ENCODE results near the gene MYO5B.
A peak's percentile ranks its signal among the peaks of the same experiment; 100 is the strongest.
"Not testable (repeated sequence)": the region's sequence is repeated elsewhere in the genome, so short reads cannot be mapped to it uniquely, and the experiment has no call there.

MYO5B gene

DNA sequence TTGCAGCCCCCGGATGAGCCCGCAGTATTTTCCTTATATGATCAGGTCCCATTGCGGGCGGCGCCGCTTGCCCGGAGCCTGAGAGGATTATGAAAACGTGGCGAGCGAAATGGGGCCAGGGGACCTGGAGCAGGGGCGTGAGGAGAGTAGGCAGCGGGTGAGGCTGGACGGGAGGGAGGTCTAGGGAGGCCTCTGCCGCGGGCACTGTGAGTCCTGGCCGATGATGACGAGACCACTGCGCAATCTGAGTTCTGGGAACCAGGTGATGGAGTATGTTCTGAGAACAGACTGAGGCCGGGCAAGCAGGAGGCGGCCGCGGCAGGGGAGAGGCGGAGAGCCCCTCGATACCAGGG is 380.8 kb downstream of the MYO5B start:
- DNase-seq = peak; percentile 5

DNA sequence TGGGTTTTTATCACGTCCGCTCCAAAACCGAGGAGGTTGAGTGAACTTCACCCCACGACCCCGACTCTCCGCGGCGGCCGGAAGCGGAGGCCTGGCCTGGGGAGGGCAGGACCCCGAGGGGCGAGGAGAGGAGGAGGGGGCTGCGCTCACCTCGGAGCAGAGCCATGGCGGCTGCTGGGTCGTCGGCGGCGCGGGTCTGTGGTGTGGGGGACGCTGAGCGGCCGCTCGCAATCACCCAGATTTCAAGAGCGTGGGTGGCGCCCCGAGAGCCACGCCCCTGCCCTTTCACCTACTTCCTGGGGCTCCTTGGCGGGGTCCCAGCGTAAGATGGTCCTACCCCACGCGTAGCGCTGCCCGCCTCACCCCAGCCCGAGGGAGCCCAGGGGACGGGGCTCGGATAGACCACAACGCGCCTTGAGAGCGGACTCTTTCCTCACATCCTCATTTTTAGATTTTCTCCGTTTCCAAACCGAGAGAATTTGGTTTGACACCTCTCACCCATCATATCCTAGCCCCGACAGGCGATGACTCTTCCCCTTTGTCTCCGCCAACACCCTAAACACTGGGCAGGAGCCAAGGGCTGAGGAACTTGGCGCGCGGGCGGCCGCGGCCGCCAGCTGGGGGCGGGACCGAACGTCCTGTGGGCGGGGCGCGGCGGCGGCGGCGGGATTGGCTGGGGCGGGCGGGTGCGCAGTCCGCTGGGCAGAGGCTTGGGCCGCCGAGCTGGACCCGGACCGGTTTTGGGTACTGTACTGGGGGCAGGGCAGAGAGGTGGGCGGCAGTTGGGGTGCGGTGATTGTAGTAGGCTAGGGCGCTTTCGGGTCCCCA is 381.4 kb downstream of the MYO5B start, which contains the start of gene ACAA2:
Gene ACAA2 (minus strand): TSS at position 215 of the 828 bp plus-strand sequence. CDS start 49 bp downstream, at position 166.
- peak; percentile 50 for DNase-seq

DNA sequence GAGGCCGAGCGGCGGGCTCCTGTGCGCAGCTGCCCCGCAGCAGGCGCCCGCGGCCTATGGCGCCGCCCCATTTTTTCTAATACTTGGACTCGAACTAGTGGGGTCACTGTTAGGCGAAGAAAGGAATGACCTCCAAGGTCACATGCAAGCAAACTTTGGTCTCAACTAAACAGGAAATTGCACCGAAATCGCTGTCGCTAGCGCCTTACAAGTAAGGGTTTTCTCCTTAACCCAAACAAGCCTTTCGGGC is 382.0 kb downstream of the MYO5B start:
- no peak for DNase-seq

DNA sequence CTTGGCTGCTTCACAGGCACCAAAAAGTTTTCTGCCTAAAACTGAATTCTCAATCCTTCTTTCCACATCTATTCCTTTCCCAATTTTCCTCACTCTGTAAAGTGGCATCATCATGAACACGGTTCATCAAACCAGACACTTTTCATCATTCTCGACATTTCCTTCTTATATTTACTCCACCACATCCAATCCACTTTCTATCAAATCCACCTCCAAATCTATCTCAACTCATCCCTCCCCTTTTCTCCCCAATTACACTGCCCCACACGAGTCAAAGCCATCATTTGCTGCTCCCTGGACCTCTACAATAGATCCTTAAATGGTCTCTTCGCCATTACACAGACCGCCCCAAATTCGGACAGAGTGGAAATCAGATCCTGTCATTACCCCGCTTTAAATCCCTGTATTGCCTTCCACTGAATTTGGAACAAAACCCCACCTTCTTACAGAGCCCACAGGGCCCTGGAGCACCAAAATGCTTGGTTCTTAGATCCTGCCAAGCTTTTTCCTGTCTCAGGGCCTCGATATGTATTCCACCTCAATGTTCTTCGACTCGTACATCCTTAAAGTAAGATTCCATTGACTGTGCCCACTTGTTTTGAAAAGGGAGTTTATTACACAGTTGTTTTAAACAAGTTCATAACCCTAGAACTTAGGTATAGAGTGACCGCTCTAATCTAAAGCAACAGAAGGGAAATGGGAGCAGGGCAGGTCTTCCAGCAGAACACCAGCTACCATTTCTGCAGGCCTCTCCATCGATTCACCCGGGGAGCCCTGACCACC is 382.5 kb downstream of the MYO5B start:
- no peak for DNase-seq

DNA sequence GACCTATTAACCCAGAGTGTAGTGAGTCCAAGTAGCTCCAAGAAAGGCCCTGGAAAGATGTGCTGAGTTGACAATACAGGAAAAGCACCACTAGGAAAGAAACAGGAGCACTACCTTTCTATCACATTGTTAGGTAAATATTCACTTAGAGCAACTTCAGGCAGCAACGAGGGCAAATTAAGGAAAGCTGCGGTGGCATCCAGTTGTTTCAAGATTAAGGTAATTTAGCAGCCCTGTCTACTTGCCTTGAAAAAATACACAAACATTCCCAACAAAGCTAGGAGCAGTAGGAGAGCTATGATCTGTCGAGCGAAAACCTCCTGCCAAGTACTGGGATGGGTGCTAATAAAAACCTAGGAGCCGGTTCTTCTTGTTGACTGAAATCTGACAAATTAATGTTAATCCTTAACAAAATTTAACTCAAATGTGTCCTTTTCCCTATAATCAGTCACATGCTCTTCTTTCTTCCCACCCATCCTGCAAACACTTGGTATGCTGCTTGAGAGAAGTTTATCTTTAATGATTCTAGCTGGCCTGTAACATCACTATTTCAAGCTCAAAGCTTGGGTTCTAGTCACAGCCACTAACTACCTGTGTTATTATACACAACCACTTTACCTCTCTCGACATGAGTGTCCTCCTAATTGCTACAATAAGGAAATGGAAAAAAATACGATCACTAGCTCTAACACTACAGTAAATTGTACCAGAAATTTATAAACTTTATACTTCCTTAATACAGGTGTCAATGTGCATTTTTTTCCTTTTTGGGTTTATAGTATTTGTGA is 383.6 kb downstream of the MYO5B start:
- no peak for DNase-seq

DNA sequence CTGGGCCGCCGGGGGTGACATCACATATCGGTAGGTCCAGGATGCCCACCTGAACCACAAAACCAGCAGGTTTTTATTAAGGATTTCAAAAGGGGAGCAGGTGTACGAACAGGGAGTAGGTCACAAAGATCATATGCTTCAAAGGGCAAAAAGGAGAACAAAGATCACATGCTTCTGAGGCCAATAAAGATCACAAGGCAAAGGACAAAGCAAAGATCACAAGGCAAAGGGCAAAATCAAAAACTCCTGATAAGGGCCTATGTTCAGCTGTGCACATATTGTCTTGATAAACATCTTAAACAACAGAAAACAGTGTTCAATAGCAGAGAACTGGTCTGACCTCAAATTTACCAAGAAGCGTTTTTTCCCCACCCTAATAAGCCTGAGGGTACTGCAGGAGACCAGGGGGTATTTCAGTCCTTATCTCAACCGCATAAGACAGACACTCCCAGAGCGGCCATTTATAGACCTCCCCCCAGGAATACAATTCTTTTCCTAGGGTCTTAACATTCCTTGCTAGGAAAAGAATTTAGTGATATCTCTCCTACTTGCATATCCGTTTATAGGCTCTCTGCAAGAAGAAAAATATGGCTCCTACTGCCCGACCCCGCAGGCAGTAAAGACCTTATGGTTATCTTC is 386.3 kb downstream of the MYO5B start:
- DNase-seq = not testable (repeated sequence)

DNA sequence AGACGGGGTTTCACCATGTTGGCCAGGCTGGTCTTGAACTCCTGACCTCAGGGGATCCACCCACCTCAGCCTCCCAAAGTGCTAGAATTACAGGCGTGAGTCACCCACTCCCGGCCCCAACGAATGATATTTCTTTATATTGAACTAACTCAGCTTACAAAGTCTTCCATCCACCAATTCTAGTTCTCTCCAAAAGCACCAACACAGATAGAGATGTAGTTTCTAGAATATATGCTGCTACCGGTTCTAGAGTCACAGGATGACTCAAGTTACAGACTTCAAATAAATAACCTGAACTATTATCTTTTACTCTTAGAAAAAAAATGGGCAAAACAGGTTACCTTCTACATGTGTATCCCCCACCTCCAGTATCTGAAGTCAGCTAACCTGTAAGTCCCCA is 390.9 kb downstream of the MYO5B start:
- no peak for DNase-seq

DNA sequence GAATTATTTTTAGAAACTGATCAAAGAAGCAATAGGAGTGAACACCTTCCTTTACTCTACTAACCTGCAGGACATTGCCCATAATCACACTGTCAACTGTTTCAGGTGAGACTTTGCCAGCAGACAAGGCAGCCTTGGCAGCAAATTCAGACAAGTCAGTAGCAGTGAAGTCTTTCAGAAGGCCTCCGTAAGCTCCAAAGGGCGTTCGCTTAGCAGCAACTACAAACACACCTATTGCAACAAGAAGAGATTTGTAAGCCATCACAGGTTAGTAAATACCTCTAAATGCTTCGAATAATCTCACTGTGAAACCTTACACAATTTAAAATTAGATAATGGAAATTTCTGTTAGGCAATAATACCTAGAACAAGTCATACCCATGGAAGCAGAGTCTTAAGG is 392.3 kb downstream of the MYO5B start:
- DNase-seq = no peak

DNA sequence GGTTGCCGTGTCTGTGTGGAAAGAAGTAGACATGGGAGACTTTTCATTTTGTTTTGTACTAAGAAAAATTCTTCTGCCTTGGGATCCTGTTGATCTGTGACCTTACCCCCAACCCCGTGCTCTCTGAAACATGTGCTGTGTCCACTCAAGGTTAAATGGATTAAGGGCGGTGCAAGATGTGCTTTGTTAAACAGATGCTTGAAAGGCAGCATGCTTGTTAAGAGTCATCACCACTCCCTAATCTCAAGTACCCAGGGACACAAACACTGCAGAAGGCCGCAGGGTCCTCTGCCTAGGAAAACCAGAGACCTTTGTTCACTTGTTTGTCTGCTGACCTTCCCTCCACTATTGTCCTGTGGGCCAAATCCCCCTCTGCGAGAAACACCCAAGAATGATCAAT is 394.5 kb downstream of the MYO5B start:
- DNase-seq = not testable (repeated sequence)

DNA sequence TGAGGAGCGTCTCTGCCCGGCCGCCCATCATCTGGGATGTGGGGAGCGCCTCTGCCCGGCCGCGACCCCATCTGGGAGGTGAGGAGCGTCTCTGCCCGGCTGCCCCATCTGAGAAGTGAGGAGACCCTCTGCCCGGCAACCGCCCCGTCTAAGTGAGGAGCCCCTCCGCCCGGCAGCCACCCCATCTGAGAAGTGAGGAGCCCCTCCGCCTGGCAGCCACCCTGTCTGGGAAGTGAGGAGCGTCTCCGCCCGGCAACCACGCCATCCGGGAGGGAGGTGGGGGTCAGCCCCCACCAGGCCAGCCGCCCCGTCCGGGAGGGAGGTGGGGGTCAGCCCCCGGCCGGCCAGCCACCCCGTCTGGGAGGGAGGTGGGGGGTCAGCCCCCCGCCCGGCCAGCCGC is 395.1 kb downstream of the MYO5B start:
- DNase-seq = not testable (repeated sequence)

DNA sequence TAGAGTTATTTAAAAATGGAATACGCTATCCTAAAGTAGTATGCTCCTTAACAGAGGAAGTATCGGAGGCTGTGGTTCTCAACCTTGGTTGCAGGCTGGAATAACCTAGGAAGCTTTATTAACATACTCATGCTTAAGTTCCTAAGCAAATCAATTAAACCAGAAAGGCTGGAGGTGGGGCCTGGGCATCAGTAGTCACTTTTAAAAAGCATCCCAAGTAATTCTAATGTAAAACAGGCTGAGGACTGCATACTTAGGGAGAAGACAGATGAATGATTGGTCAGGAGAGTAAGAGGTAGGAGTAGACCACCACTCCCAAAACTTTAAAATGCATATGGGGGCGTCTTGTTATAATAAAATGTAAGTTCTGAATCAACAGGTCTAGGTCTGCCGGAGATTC is 396.9 kb downstream of the MYO5B start:
- DNase-seq = no peak

DNA sequence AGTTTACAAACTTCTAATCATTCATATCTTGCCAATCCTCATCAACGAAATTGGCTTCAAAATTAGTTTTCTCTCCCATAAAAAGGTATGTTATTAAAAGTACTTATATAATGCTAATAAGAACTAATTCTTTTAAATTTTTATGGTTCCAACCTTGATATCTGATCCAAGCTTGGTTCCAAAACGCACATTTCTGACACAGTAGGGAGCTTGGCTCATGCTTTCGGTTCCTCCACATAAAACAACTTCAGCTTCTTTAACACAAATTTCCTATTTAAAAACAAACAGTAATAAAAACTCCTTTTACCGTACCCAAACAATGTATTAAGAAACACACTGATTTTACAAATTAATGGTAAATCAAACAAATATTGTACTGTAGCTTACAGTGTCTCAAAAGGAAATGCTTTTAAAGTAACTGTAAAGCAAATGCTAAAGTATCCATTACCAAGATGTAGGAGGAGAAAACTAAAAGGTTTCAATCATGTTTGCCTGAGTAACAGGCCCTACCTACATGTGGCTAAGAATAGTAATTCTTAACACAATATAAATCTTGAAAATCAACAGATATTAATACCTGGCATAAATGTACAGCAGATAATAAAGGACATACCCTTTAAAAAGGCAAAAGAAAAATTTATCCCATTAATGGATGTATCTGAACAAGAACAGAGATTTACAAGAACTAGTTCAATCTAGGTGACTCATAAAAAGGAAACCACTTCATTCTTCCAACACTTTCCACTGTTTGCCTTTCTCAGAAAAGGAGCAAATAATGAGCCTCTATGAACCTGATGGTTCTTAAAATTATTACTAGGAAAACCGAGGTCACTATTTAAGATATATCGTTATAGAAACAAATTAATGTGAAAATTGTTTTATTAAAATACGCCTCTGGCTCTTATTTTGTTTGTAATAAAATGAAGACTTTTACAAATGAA is 399.1 kb downstream of the MYO5B start:
- no peak for DNase-seq

DNA sequence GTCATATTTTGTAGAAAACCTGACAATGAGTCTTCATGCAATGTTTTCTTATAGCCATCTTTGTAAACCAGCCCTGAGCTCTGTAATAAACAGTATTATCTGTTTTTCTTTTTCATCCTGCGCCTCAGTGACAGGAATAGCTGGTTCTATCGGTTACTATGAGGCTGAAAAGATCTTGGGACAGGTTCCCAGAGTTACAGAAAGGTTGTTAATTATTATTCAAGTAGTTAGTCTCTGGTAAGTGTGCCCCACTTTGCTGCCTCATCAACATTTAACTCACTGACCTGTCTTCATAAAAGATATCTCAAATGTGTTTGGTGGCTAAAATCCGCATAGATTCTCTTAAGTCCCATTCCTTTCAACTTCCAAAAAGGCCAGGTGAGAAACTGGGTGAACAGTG is 400.2 kb downstream of the MYO5B start:
- DNase-seq = no peak

DNA sequence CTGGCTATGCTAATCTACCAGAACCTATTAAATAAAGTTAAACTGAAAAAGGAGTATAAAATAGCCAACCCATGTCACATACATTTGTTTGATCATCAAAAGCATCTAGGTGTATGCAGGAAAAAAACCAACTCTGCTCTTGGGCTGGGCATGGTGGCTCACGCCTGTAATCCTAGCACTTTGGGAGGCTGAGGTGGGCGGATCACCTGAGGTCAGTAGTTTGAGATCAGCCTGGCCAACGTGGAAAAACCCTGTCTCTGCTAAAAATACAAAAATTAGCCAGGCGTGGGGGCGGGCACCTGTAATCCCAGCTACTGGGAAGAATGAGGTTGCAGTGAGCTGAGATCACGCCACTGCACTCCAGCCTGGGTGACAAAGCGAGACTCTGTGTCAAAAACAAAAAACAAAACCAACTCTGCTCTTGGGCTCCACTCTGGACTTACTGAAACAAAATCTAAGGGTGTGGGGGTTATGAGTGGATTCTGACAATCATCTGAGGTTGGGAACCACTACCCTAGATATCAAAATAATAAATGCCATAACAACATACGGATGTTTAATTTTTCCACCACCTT is 405.3 kb downstream of the MYO5B start:
- DNase-seq = not testable (repeated sequence)

DNA sequence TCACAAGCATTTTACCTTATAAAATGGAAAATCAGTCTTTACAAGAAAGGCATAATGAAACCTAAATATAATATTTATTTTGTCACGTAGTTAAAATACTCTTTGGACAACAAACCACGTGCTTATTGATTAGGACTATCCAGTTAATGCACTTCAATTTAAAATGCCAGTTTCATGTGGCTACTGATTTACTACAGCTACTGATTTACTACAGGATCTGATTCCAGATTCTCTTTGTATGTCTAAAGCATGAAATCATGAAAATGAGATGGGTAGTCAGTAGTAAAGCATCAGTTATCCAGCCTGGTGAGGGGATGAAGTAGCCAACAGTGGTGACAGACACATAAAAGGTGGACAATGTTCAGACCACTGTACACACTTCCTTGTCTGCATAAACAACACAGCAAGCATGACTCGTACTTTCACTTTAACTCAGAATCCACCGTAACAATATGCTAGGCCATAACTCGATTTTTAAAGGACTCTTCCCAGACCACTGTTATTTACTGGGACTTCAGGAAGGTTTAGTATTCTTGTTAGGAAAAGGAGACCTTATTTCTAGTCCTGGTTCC is 406.5 kb downstream of the MYO5B start:
- no peak for DNase-seq

DNA sequence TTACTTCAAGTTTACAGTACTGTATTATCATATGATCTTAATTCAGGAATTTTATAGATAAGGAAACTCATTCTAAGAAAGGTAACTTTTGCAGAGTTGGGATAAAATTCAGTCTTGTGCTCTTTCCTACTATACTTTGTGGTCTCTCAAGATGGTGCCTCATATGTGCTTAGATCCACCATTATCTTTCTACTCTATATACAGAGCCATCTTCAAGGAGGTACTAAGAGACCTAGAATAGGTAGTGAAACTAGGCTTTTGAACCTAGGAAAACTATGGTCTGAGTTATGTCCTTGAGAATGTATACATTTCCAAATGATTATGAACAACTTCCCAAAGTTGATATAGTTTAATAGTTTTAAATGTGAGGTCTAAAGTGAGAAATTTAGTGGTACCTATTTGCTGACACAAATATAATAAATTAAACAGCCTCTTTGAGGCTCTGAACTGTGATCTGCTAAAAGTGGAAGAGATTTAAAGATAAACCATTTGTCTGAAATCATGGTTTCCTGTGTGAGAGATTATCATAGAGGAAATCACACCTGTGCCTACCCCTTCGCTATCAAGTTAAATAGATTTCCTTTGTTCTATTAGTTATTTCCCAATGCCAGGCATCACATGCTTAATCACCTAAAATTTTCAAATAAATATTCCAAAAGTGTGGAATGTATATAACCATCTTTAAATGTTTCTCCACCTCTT is 408.8 kb downstream of the MYO5B start:
- no peak for DNase-seq

DNA sequence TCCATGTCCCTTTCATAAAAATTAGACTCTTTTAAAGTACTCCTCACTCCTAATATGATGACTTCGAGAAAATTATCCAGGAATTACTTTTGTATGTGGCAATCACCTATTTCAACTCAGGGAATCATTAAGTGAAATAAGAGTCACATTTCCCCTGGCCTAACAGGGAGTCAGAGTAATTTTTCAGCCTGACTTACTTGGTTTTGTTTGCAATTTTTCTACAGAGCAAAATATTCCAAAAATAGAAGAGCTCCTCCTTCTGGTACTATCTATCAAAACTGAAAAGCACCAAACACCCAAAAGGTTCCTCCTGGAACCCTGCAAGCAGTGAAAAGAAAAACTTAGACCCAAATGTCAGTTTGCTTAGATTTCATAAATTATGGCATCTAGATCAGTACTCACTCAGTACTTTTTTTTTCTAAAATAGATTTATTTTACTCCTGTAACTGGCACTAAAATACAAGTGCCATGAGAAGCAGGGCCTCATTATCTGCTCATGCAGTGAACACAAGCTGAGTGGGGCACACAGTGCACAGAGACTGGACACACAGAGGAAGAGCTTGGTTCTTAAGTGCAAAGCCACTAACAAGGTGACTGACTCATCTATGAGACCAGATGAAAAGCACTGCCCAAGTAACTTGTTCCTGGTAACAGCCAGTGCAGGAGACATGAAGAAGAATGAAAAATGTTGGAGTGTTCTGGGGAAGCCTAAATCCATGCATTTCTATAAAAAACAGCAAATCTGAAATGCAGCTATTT is 410.3 kb downstream of the MYO5B start:
- DNase-seq = peak; percentile 2

DNA sequence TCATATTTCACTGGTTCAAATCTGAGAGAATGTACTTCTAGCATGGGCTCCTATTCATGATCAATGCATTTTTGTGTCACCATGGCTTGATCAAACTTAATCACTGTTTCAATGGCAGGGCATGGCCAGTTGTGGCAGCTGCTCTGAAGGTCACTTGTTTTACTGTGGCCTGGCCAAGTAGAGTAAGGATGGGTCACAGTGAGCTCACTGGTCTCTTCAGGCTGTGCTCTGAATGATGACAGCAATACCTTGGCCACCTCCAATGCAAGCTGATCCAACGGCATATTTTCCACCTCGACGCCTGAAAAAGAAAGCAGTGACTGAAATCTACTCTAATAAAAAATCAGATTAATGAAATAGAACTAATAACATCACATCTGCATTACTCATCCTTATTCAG is 411.3 kb downstream of the MYO5B start:
- DNase-seq = not testable (repeated sequence)

DNA sequence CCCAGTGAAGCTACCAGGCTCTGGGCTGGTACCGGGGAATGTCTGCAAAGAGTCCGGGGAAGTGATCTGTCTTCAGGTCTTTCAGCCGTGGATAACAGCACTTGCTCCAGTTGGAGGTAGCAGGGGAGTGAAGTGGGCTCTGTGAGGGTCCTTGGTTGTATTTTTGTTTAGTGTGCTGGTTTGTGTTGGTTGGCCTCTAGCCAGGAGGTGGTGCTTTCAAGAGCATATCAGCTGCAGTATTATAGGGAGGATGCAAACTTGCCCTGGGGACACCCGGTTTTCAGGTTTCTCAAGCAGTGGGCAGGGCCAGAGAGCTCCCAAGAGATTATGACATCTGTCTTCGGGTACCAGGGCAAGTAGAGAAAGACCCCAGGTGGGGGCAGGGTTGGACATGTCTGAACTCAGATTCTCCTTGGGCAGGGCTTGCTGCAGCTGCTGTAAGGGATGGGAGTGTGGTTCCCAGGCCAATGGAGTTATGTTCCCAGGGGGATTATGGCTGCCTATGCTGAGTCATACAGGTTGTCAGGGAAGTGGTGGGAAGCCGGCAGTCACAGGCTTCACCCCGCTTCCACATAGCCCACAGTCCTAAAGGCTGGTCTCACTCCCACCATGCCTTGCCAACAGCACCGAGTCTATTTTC is 416.0 kb downstream of the MYO5B start:
- DNase-seq = no peak

Data from NCI-H226 (cell line).